Measurements from ENCODE around the gene SLC25A25.
"Not testable (repeated sequence)": the region's sequence is repeated elsewhere in the genome, so short reads cannot be mapped to it uniquely, and the experiment has no call there.

Gene SLC25A25

DNA sequence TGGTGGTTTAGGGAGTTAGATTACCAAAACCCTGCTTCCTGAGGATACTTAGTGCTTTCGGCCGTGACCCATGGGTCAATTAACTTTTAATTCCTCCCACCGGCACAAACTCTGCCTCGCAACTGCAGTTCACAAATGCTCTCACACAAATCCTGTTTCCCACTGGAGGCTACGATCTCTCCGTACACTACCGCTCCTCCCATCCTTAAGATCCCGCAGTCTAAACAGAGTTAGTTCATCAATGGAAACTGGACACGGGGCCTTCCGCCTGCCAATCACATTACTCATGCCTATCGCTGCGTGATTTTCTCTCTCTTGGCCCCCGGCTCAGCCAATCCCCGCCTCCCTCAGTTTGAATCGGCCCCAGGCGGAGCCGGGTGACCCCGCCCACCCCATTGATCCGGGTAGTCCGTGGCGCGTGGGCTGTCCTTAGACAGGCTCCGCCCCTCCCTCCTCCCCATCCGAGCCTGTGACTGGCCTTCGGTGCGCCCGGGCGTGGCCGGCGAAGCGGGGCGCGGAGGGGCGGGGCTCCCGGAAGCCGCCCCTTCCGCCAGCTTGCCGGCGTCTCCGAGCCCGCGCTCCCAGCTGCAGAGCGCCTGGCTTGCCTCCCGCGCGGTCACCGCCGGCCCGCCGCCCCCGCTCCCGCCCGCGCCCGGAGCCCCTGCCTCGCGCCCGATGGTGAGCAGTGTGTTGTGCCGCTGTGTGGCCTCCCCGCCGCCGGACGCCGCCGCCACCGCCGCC is at the start of gene SLC25A25:
SLC25A25 (plus strand) TSS at position 588 of the 741 bp plus-strand sequence; CDS start at position 676, 88 bp downstream.
- DNase-seq (ENCODE audit: low spot score): peak; percentile 97

DNA sequence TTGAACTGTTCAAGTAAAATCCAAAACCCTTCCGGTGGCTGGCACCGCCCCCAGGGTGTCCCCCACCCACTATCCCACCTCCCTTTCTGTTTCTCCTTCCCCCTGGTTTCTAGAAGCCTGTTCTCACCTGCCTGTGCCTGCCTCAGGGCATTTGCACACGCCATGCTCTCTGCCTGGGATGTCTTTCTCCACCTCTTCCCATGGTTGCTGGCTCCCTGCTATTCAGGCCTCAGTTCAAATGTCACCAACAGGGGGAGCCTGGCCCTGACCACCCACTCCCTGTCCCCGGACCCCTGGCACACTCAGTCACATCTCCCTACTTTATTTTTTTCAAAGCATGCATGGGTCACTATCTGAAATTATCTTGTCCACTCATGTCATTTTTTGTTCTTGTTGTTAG is 47.3 kb upstream of the SLC25A25 start:
- DNase-seq (ENCODE audit: low spot score): no peak

DNA sequence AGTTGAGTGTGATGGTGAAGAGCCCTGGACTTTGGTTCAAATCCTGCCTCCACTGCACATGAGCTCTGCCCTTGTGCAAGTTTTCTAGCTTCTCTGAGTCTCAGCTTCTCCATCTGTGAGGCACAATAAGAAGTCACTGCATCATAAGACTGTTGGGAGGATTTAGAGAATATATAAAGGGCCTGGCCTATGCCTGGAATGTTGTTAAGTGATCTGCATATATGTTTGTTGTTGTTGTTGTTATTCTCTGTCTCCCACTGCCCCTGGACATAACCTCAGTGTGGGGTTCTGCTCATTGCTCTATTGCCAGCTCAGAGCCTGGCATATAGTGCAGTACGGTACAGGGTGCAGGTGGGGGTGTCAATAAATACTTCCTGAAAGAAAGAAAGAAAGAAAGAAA is 46.9 kb upstream of the SLC25A25 start:
- DNase-seq (ENCODE audit: low spot score): no peak

GRCh38 chr9:128022886-128023285 is 45.1 kb upstream of the SLC25A25 start:
- DNase-seq (ENCODE audit: low spot score): peak; percentile 30

DNA sequence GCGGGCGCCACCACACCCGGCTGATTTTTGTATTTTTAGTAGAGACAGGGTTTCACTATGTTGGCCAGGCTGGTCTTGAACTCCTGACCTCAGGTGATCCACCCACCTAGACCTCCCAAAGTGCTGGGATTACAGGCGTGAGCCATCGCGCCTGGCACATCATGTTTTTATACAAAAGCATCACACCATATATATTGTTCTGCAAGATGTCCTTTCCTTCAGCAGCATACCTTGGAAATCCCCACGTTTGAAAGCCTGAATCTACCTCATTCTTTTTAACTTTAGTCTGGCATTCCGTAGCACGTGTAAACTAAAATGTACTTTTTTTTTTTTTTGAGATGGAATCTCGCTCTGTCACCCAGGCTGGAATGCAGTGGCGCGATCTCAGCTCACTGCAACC is 44.4 kb upstream of the SLC25A25 start:
- not testable (repeated sequence) for DNase-seq (ENCODE audit: low spot score)

DNA sequence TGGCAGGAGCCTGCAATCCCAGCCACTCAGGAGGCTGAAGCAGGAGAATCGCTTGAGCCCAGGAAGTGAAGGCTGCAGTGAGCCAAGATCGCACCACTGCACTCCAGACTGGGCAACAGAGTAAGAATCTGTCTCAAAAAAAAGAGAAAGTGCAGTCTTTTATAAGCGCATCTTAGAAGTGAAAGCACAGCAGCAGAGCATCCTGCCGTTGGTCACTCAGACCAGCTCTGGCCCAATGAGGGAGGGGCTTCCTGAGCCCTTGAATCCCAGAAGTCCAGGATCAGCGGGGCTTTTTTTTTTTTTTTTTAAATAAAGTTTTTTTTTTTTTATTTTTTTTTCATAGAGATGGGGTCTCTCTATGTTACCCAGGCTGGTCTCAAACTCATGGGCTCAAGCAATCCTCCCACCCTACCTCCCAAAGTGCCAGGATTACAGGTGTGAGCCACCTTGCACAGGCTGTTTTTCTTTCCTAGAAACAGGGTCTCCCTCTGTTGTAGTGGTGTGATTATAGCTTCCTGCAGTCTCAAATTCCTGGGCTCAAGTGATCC is 43.2 kb upstream of the SLC25A25 start:
- DNase-seq (ENCODE audit: low spot score): no peak

GRCh38 chr9:128025736-128026135 is 42.3 kb upstream of the SLC25A25 start:
- no peak for DNase-seq (ENCODE audit: low spot score)

DNA sequence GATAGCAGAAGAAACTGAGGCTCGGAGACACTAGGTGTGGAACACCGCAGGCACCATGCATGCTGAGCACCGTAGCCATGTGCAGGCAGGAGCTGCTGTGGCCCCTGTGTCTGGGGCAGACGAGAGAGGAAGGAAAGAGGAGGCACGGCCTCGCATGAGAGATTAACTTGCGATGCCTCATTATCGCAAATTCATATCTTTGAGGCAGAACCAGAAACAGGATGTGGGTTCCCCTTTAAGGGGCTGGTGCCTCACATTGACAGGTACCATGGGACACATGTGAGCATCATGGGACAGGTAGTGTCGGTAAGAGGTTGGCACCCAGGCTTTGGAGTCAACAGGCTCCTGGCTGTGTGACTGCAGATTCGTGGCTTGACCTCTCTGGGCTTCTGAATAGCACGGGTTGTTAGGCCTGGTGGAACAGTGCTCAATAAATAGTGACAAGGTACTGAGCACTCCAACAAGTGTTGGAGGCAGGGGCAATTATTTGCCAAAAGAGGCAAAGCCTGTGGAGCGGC is 41.7 kb upstream of the SLC25A25 start:
- DNase-seq (ENCODE audit: low spot score): no peak

GRCh38 chr9:128026773-128027541 is 41.1 kb upstream of the SLC25A25 start:
- peak; percentile 27 for DNase-seq (ENCODE audit: low spot score)

GRCh38 chr9:128027705-128028104 is 40.3 kb upstream of the SLC25A25 start:
- no peak for DNase-seq (ENCODE audit: low spot score)

DNA sequence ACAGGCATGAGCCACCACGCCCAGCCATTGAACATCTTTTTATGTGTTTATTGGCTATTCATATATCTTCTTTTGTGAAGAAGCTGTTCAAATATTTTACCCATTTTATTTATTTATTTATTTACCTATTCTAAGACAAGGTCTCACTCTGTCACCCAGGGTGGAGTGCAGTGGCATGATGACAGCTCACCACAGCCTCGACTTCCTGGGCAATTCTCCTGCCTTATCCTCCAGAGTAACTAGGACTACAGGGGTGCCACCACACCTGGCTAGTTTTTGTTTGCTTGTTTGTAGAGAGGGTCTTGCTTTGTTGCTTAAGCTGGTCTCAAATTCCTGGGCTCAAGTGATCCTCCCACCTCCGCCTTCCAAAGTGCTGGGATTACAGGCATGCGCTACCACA is 34.4 kb upstream of the SLC25A25 start:
- no peak for DNase-seq (ENCODE audit: low spot score)

- DNase-seq (ENCODE audit: low spot score): peak; percentile 92
Measured at GRCh38 chr9:128034821-128035652, 33.0 kb upstream of the SLC25A25 start.

DNA sequence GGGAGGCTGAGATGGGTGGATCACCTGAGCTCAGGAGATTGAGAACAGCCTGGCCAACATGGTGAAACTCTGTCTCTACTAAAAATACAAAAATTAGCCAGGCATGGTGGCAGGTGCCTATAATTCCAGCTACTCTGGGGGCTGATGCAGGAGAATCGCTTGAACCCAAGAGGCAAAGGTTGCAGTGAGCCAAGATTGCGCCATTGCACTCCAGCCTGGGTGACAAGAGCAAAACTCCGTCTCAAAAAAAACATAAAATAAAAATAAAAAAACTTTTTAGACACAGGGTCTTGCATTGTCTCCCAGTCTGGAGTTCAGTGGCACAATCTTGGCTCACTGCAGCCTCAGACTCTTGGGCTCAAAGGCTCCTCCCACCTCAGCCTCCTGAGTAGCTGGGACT is 31.5 kb upstream of the SLC25A25 start:
- DNase-seq (ENCODE audit: low spot score): not testable (repeated sequence)

DNA sequence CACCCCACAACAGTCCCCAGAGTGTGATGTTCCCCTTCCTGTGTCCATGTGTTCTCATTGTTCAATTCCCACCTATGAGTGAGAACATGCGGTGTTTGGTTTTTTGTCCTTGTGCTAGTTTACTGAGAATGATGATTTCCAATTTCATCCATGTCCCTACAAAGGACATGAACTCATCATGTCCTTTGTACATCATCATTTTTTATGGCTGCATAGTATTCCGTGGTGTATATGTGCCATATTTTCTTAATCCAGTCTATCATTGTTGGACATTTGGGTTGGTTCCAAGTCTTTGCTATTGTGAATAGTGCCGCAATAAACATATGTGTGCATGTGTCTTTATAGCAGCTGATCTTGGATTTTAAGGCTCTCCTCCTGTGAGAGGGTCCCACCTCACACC is 27.2 kb upstream of the SLC25A25 start:
- not testable (repeated sequence) for DNase-seq (ENCODE audit: low spot score)

DNA sequence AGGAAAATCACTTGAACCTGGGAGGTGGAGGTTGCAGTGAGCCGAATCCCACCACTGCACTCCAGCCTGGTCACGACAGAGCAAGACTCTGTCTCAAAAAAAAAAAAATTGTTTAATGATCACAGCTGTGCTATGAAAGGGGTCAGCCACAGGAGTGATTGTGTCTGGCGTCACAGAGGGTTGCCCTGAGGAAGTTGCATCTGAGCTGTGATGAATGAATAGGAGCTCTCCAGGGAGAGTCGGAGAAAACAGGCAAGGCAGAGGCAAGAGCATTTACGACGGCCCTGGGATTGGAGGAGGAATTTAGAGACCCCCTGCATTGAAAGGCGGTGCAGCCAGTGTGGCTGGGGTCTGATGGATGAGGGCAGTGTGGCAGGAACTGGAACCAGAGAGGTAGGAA is 26.0 kb upstream of the SLC25A25 start:
- DNase-seq (ENCODE audit: low spot score): no peak

DNA sequence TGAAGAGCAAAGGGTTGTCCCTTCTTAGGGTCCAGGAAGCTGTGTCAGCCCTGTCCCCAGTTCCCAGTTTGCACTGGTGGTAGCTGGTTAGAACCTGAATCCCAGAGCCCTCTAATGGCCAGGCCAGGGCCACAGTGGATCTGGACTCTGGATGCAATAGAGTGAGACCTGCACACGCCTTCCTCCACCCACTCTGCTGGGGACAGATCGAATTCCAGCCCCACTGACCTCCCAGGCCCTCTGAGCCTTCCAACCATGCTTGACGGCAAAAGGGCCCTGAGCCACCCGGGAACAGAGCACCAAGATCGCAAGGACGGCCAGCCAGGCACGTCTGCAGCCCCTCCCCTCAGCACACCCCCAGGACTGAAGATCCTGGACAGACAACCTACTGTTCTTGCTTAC is 24.6 kb upstream of the SLC25A25 start:
- no peak for DNase-seq (ENCODE audit: low spot score)

DNA sequence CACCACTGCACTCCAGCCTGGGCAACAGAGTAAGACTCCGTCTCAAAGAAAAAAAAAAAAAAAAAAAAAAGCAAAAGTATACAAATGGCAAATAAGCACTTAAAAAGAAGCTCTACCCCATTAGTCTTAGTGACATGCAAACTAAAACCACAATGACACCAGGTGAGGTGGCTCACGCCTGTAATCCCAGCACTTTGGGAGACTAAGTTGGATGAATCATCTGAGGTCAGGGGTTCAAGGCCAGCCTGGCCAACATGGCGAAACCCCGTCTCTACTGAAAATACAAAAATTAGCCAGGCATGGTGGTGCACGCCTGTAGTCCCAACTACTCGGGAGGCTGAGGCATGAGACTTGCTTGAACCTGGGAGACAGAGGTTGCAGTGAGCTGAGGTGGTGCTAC is 22.6 kb upstream of the SLC25A25 start:
- not testable (repeated sequence) for DNase-seq (ENCODE audit: low spot score)

- no peak for DNase-seq (ENCODE audit: low spot score)
Measured at GRCh38 chr9:128045831-128046230, 22.2 kb upstream of the SLC25A25 start.

- no peak for DNase-seq (ENCODE audit: low spot score)
Measured at GRCh38 chr9:128047231-128047630, 20.8 kb upstream of the SLC25A25 start.

DNA sequence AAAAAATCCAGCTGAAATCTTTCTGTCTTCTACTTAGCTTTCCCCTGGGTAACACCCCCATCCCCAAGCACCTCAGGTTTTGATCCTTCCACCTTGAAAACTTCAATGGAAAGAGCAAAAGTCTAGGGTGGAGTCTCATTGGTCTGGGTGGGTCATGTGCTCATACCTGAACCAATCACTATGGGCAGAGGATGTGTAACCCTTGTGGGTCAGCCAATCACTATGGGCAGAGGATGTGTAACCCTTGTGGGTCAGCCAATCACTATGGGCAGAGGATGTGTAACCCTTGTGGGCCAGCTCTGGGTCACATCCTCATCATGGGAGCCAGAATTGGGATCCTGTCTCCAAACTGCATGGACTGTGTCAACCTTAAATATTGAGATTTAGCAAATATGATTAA is 19.4 kb upstream of the SLC25A25 start:
- DNase-seq (ENCODE audit: low spot score): no peak

GRCh38 chr9:128049843-128050242 is 18.2 kb upstream of the SLC25A25 start:
- no peak for DNase-seq (ENCODE audit: low spot score)
